GM10248 (cell line): ENCODE results near the gene PBX3.

ENCODE experiments used
- CTCF ChIA-PET: fragments of 300-600 bp; sonication (Branson Sonifier 250); formaldehyde crosslinking; extraction: SDS; loops from one replicate; lab custom pipeline; 2021; ENCODE audit warnings: antibody characterized with exemption; lab: Yijun Ruan, JAX
- POLR2A ChIA-PET: fragments of 350-650 bp; sonication (Branson Sonifier 250); formaldehyde crosslinking; extraction: SDS; loops from one replicate; lab custom pipeline; 2020; ENCODE audit warnings: antibody characterized with exemption; lab: Yijun Ruan, JAX
- DNase-seq: peaks from one replicate; pipeline ENCODE4 v3.0.0; 2012; ENCODE audit errors: extremely low spot score
- CTCF ChIP-seq: IDR thresholded peaks from 2 replicates; pipeline ENCODE4 v1.5.1; 2012; ENCODE audit warnings: mild to moderate bottlenecking, low read depth; ENCODE audit errors: extremely low read depth, missing control alignments, control extremely low read depth

PBX3 gene

GRCh38 chr9:125897481-125897880, 150.3 kb downstream of the PBX3 start:
- no peak for DNase-seq
- ChIA-PET CTCF (interaction anchor here (1.5 to 2.5 kb wide), 2 partner anchors 14 to 23 kb away, joined by 3 to 6 read pairs; no protein-coding TSS in a partner anchor), POLR2A (no interaction called here)
- TF ChIP-seq CTCF, result no peak

GRCh38 chr9:125902214-125902613, 155.0 kb downstream of the PBX3 start:
- no peak for TF ChIP-seq CTCF
- POLR2A ChIA-PET, result no interaction called here
- no peak for DNase-seq
- CTCF ChIA-PET, result no interaction called here

GRCh38 chr9:125902831-125903512, 155.8 kb downstream of the PBX3 start:
- POLR2A ChIA-PET, result no interaction called here
- no peak for DNase-seq
- no peak for TF ChIP-seq CTCF
- CTCF ChIA-PET, result interaction anchor here (1.0 to 1.5 kb wide), 2 partner anchors 9 to 12 kb away, joined by 3 to 4 read pairs; no protein-coding TSS in a partner anchor

- no peak for TF ChIP-seq CTCF
- CTCF ChIA-PET, result interaction anchor here (0.7 to 1.5 kb wide), 3 partner anchors 8 to 27 kb away, joined by 3 to 4 read pairs (median 3); no protein-coding TSS in a partner anchor
- no peak for DNase-seq
- POLR2A ChIA-PET, result no interaction called here
Observed at GRCh38 chr9:125904155-125904851, 157.1 kb downstream of the PBX3 start.

DNA sequence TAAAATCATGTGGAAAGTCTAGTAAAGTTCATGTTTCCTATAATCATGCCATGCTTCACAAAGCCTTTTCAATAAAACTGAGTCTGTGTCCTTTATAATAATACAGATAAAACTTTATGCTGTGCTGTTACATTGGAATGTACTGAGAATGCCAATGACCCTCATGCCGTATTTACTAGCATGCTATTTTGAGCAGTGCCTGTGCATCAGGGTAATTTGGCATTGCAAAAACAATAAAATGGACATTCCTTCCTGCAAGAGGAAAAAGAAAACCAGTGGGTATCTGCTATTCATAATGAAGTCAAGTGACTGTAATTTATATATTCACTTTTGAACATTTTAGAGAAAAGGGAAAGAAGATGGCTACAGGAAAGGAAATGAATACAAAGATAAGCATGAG, 159.0 kb downstream of the PBX3 start:
- ChIA-PET CTCF (no interaction called here), POLR2A (no interaction called here)
- DNase-seq, result no peak
- TF ChIP-seq CTCF, result no peak

GRCh38 chr9:125906893-125907292, 159.7 kb downstream of the PBX3 start:
- no peak for TF ChIP-seq CTCF
- CTCF ChIA-PET, result no interaction called here

More at GRCh38 chr9:125906893-125907292, 159.7 kb downstream of the PBX3 start:
- POLR2A ChIA-PET, result no interaction called here
- no peak for DNase-seq
